HepG2 (cell line): ENCODE data around the gene CYP4B1. TPM values are rescaled to one million over a fixed set of nuclear protein-coding genes. Genes with fewer than 3 reads are reported as not detected.

Source experiments
- FLYWCH1 ChIP-seq: sonication (generic); formaldehyde crosslinking; IDR thresholded peaks from 2 replicates; pipeline ENCODE4 v1.8.1; 2023; ENCODE audit warnings: mild to moderate bottlenecking, missing genetic modification reagents
- HOXA5 ChIP-seq: sonication (generic); formaldehyde crosslinking; IDR thresholded peaks from 2 replicates; pipeline ENCODE4 v1.4.0; 2020; ENCODE audit warnings: missing genetic modification reagents
- KIAA2018 ChIP-seq: sonication (generic); formaldehyde crosslinking; IDR thresholded peaks from 2 replicates; pipeline ENCODE4 v1.5.0; 2020; ENCODE audit warnings: mild to moderate bottlenecking, missing genetic modification reagents, borderline replicate concordance
- MIXL1 ChIP-seq: IDR thresholded peaks from 2 replicates; pipeline ENCODE4 v1.6.1; 2016
- NFAT5 ChIP-seq: sonication (generic); formaldehyde crosslinking; IDR thresholded peaks from 2 replicates; pipeline ENCODE4 v1.4.0; 2020; ENCODE audit warnings: missing genetic modification reagents
- SRSF1 ChIP-seq: fragments of 200-400 bp; formaldehyde crosslinking; optimal IDR thresholded peaks from 2 replicates; pipeline ENCODE3; 2017; ENCODE audit warnings: mild to moderate bottlenecking, low read depth, low read length, moderate library complexity
- ZNF24 ChIP-seq: fragments of 450-650 bp; IDR thresholded peaks from 2 replicates; pipeline ENCODE4 v1.6.1; 2017; ENCODE audit warnings: antibody characterized with exemption, mild to moderate bottlenecking
- ZNF639 ChIP-seq: conservative IDR thresholded peaks from 2 replicates; pipeline ENCODE4 v1.6.1; 2018; ENCODE audit warnings: missing genetic modification reagents
- ZNF800 ChIP-seq: sonication (generic); formaldehyde crosslinking; IDR thresholded peaks from 2 replicates; pipeline ENCODE4 v1.4.0; 2020; ENCODE audit warnings: missing genetic modification reagents
- polyA plus RNA-seq, 8 experiments: library from polyadenylated mRNA; depleted of rRNA in 3 of 8; stranded (reverse) in 7 of 8; unstranded in 1 of 8; fragments of >200 nt; fragmentation: Illumina TruSeq in 4 of 8; extraction: Trizol in 4 of 8; gene quantifications; 2 replicates each; pipeline versions ENCODE4 v1.2.1 to v1.2.3, GENCODE V29; 2011 to 2016; ENCODE audit warnings: low read depth in 4 of 8, missing spikeins in 1 of 8, mixed read lengths in 1 of 8; ENCODE audit not compliant: insufficient read depth in 1 of 8
- total RNA-seq, 5 experiments: library from RNA; depleted of rRNA; stranded (reverse); fragments of >200 nt; fragmentation: Illumina TruSeq; extraction: Trizol; gene quantifications; 2 replicates each; pipeline ENCODE4 v1.2.3, GENCODE V29; 2016; ENCODE audit warnings: low read depth in 1 of 5

The CYP4B1 gene
- total and polyA plus RNA-seq, 2 of the 13 experiments (the other 11 are each of a cell fraction or from before 2014, with no cell fraction given) = 0.03 TPM; not detected in 1

- TF ChIP-seq KIAA2018 = no peak
- TF ChIP-seq SRSF1 = no peak
- TF ChIP-seq MIXL1 (CRISPR knock-in tag) = no peak
- TF ChIP-seq ZNF800 (CRISPR knock-in tag) = no peak
- no peak for TF ChIP-seq ZNF24
- no peak for TF ChIP-seq FLYWCH1 (CRISPR knock-in tag)
- TF ChIP-seq NFAT5 (CRISPR knock-in tag) = no peak
- no peak for TF ChIP-seq ZNF639 (CRISPR knock-in tag)
- TF ChIP-seq HOXA5 (CRISPR knock-in tag) = no peak
These were observed 8.5 kb downstream of the CYP4B1 start (continued) for GRCh38 chr1:46807046-46807972.
